Inflammatory macrophage treated with lipopolysaccharide for 4 hours (primary cell): ENCODE data around the gene WDR26.

Experiments
- DNase-seq: peaks from one replicate; pipeline ENCODE4 v3.0.0-alpha.2; 2020

The WDR26 gene

DNA sequence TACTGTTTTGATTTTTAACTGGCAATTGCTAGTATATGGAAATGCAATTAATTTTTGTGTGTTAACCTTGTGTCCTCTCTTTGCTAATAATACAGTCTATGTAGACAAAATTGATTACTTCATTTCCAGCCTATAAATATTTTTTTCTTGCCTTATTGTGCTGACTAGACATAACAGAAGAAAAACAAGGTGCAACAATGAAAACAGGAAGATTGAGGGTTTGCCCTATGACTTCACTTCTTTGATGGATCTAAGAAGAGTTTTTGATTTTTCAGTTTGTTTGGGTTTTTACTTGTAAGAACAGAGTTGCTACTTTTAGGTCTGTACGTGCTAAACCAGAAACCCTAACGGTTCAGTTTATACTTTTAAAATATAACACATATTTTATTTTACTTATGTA lies 86.5 kb downstream of the WDR26 start:
- no peak for DNase-seq

- no peak for DNase-seq
Observed at GRCh38 chr1:224343679-224344078, 90.9 kb downstream of the WDR26 start.

GRCh38 chr1:224340453-224341384 lies 93.9 kb downstream of the WDR26 start:
- DNase-seq: peak; percentile 35

- DNase-seq: no peak
Observed at GRCh38 chr1:224339442-224340033, 95.1 kb downstream of the WDR26 start.

GRCh38 chr1:224338150-224338838 lies 96.3 kb downstream of the WDR26 start:
- DNase-seq: peak; percentile 77
